GM21619 (cell line): ENCODE data around the gene ABLIM1.

ENCODE experiments used
- ATAC-seq: cut with Tn5 transposase; IDR thresholded peaks from one replicate; pipeline ENCODE4 v1.9.1; 2021; ENCODE audit not compliant: unreplicated experiment

Gene ABLIM1

DNA sequence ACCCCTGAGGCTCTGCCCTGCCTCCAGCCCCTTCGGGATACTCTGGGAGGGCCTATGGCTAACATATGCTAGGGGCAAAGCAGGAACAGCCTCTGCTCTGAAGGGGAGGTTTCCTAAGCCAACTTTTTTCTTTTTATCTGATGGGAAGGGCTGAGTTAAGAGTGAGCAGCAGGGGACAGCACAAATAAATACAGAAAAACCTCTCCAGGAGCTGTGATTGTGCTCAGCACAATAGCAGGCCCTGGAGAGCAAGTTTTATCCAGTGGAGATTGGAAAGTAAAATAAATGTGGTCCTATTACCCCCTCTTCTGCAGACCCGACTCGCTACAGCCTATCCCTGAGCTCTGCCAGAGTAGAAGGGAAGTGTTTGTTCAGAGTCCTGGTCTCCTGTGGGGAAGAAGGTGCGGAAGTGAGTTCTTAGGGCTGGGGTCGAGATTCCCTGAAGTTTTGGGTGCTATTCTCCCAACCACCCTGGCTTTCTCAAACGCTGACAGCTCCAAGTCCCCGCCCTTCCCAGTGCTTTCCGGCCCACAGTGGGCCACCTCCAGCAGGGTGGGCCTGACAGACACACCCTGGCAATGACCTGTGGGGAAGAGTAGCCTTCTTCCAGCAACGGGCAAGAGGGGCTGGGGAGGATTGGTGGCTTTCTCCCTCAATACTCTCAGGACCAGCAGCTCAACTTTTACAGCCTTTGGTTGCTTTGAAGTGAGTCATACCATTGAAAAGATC, 230.8 kb downstream of the ABLIM1 start:
- ATAC-seq = no peak

DNA sequence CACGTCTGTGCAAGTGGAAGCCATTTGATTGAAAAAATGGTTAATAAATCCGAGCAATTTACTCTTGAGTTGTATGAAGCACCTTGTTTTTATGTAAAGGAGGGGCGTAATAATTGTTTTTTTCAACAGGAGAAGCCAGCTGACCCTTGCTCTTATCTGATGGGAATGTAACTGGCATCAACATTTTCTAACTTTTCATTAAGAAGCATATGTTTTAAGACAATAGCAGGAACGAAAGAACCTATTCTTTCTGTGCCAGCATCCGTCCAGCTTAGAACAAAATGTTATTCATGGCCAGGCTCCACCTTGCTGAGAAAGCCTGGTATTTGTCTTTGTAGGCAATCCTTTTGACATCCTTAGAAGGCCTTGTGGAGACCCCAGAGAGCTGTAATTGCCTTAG, 231.6 kb downstream of the ABLIM1 start:
- ATAC-seq = no peak

DNA sequence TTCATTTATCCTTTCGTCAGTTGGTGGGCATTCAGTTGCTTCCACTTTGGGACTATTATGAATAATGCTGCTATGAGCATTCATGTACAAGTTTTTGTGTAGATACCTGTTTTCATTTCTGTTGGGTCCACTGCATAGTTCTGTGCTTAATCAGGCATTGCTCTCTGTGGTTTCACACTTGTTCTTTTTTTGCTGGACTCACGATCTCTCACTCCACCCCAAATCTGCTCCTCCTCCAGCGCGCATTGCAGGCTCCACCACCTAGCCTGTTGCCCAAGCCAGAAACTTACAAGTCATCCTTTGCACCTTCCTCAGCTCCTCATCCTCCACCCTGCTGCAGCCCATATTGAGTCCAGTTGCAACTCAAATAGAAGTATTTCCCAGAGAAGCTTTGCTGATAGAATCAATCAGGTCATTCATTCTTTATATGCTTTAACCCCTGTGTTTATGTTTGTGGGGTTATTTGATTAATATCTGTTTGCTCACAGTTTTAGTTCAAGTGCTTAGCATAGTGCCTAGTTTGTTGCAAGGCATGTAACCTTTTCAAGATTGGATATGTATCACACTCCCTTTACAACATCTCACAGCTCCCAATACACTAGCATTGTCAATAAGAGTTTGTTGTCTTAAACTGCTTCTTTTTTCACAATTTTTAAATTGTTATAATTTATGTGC, 237.1 kb downstream of the ABLIM1 start:
- ATAC-seq = peak; percentile 86

DNA sequence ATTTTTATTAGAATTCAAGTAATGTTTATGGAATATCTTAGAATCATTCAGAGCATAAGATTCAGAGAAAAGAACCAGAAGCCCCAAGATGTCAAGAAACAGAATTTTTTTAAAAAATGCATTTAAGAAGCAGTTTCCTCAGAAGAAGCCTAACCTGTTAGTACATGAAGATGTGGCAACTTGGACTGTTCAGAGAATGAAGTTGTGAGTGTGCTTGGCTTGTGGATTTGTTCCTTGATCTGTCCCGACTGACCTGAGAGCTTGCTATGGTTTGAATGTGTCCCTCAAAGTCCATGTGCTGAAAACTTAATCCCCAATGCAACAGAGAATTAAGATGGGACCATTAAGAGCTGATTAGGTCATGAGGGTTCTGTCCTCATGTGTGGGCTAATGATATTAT, 240.0 kb downstream of the ABLIM1 start:
- no peak for ATAC-seq

DNA sequence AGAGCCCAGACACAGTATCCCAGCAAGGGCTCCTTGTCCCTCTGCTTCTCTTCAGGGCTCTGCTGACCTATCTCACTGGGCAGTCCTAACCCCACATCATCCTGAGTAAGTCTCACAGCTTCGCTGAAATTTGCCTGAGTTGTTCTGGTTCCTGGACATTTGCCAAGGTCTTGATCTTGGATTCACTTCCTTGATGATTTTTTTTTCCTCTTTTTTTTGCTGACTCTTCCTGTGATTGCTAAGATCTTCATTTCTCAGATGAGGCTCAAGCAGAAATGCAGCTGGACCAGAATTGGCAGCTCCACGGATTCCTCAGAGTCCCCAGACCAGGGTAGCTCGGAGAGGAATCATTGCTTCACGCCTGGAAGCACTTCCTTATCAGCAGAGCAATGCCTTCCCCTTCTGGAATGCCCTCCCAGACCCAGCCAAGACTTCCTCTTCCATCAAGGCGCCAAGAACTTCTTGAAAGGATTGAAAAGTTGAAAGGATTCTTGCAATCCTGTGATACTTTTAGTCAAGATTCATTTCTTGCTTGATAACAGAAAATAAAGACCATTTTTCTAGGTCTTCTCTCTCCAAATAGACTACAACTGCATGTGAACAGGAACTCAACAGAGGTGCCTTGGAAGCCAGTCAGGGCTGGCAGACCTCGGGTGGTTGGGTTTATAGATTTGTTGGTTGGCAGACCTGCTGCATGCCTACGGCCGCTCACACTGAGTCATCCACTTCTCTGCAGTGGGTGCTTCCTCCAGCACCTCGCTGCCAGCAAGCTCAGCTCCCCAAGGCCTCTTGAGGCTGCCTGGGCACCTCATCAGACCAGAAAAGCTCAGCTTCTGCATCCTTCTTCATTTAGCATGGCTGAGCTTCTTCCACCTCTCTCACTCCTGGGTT, 244.9 kb downstream of the ABLIM1 start:
- ATAC-seq = no peak

GRCh38 chr10:114408968-114409444, 249.1 kb downstream of the ABLIM1 start:
- ATAC-seq = no peak

GRCh38 chr10:114408112-114408967, 249.7 kb downstream of the ABLIM1 start:
- peak; percentile 52 for ATAC-seq

DNA sequence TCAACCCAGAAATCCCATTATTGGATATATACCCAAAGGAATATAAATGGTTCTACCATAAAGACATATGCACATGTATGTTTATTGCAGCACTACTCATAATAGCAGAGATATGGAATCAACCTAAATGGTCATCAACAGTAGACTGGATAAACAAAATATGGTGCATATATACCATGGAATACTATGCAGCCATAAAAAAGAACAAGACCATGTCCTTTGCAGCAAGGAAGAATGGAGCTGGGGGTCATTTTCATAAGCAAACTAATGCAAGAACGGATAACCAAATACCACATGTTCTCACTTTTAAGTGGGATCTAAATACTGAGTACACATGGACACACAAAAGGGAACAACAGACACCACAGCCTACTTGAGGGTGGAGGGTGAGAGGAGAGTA, 251.6 kb downstream of the ABLIM1 start:
- ATAC-seq = no peak

- no peak for ATAC-seq
Observed at GRCh38 chr10:114405011-114405350, 253.1 kb downstream of the ABLIM1 start.

- ATAC-seq = no peak
Observed at GRCh38 chr10:114404171-114405010, 253.7 kb downstream of the ABLIM1 start, which contains the start of gene AFAP1L2. Gene AFAP1L2 (minus strand): TSS chr10:114404502. CDS start chr10:114404455, 47 bp downstream.

- ATAC-seq = no peak
Observed at GRCh38 chr10:114403541-114404161, 254.4 kb downstream of the ABLIM1 start.

DNA sequence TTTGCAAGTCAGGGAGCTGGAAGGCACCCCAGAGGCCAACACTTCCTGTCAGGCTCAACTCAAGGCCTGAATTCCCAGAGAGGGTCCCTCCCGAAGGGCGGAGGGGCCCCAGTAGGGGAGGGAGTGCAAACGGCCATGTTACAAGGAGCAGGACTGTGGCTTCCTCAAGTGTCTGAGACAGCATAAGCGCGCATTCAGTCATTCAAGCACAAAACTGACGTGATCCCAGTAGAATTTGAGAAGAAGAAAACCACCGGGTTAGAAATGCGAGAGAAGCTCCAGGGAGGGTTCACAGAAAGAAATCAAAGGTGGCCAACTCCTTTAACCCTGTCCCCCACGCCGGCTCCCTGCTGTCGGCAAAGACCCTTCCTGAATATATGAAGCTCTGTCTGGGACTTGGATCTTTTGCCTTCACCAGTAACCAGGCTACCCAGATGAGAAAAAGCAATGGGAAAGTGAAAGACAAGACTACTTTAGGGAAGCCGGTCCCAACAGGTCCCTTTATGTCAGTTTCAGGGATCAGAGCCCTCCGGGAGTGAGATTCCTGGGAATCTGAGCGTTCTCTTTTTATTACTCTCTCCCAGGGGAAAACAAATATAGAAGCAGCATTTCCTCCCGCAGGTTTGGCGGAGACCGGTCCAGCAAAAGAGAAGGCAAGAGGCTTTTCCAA, 255.1 kb downstream of the ABLIM1 start:
- ATAC-seq = no peak

GRCh38 chr10:114402233-114402632, 255.8 kb downstream of the ABLIM1 start:
- ATAC-seq = no peak

GRCh38 chr10:114401195-114401791, 256.8 kb downstream of the ABLIM1 start:
- ATAC-seq = no peak

DNA sequence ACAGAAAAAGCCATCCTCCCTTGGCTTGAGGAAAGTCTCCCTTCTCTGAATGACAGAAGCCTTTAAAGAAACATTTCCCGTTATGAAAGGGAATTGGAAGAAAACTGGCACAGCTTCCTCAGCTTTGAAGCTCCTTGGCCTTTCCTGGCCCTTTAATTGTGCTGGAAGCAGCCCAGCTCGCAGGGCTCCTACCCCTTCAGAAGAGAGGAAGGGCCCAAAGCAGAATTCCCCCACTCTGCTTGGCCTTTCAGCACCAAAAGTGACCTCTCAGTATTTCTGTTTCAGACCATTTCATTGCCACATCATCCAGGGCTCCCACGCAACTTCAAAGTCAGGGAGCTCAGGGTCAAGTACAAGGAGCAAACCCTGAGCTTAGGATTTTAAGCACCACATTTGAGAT, 258.0 kb downstream of the ABLIM1 start:
- no peak for ATAC-seq

- no peak for ATAC-seq
Observed at GRCh38 chr10:114399576-114399975, 258.5 kb downstream of the ABLIM1 start.

GRCh38 chr10:114398587-114399331, 259.3 kb downstream of the ABLIM1 start:
- ATAC-seq = no peak
